PC-9 (cell line): Measurements from ENCODE around the gene GPR151. TPM values are rescaled to one million over a fixed set of nuclear protein-coding genes. Genes with fewer than 3 reads are reported as not detected.

Source experiments
- BruUV-seq: library from RNA; stranded (reverse); fragments of 400-500 nt; replicated peaks from 2 replicates; lab custom pipeline; 2021; lab: Mats Ljungman, UMichigan
- CTCF ChIA-PET: fragments of 300-600 bp; sonication (Branson Sonifier 250); formaldehyde crosslinking; loops from one replicate; lab custom pipeline; 2022; ENCODE audit warnings: antibody characterized with exemption; lab: Charles Lee
- POLR2A ChIA-PET: fragments of 300-600 bp; sonication (Branson Sonifier 250); formaldehyde crosslinking; loops from one replicate; lab custom pipeline; 2022; ENCODE audit warnings: antibody characterized with exemption; ENCODE audit not compliant: unreplicated experiment; lab: Charles Lee
- DNase-seq, 2 experiments: peaks; one replicate each; pipeline versions ENCODE4 v3.0.0 to v3.0.0-alpha.2; 2015 to 2022; ENCODE audit warnings: mixed read lengths in 1 of 2
- H2AFZ ChIP-seq: fragments of 200-600 bp; sonication (generic); 2 replicates; pipeline ENCODE4 v1.8.1; 2017; ENCODE audit warnings: antibody characterized with exemption
- H3F3A ChIP-seq: fragments of 200-600 bp; sonication (generic); 2 replicates; pipeline ENCODE4 v1.8.1; 2017; ENCODE audit warnings: antibody characterized with exemption, mild to moderate bottlenecking, low read depth; ENCODE audit not compliant: insufficient read depth
- H3K27ac ChIP-seq: fragments of 200-600 bp; sonication (generic); 2 replicates; pipeline ENCODE4 v1.6.1; 2016; ENCODE audit warnings: mixed run types
- H3K27me3 ChIP-seq: fragments of 200-600 bp; sonication (generic); 2 replicates; pipeline ENCODE4 v1.6.1; 2016; ENCODE audit warnings: low read depth, mixed run types; ENCODE audit not compliant: insufficient read depth
- H3K36me3 ChIP-seq: fragments of 200-600 bp; sonication (generic); 2 replicates; pipeline ENCODE4 v1.6.1; 2016; ENCODE audit warnings: low read depth, mixed run types
- H3K4me1 ChIP-seq: fragments of 200-600 bp; sonication (generic); replicated peaks from 2 replicates; pipeline ENCODE4 v1.6.1; 2016; ENCODE audit warnings: mixed run types; ENCODE audit not compliant: insufficient read depth
- H3K4me2 ChIP-seq: fragments of 200-600 bp; sonication (generic); 2 replicates; pipeline ENCODE4 v1.6.1; 2017; ENCODE audit warnings: mixed run types
- H3K4me3 ChIP-seq: fragments of 200-600 bp; sonication (generic); 2 replicates; pipeline ENCODE4 v1.6.1; 2016; ENCODE audit warnings: mixed run types
- H3K79me2 ChIP-seq: fragments of 200-600 bp; sonication (generic); 2 replicates; pipeline ENCODE4 v1.6.1; 2017; ENCODE audit warnings: low read depth, mixed run types
- H3K9me2 ChIP-seq: fragments of 200-600 bp; sonication (generic); 2 replicates; pipeline ENCODE4 v1.8.1; 2017; ENCODE audit warnings: mild to moderate bottlenecking; ENCODE audit not compliant: insufficient read depth
- H3K9me3 ChIP-seq: fragments of 200-600 bp; sonication (generic); 2 replicates; pipeline ENCODE4 v1.8.1; 2016; ENCODE audit warnings: low read depth; ENCODE audit not compliant: insufficient read depth
- H4K20me1 ChIP-seq: fragments of 200-600 bp; sonication (generic); 2 replicates; pipeline ENCODE4 v1.8.1; 2017; ENCODE audit not compliant: insufficient read depth
- EZH2 ChIP-seq: fragments of 200-600 bp; sonication (generic); IDR thresholded peaks from 2 replicates; pipeline ENCODE4 v1.8.0; 2017; ENCODE audit warnings: antibody characterized with exemption, low read depth
- intact Hi-C: fragments of 100-400 bp; cut with micrococcal nuclease; formaldehyde crosslinking; loops from one replicate; pipeline ENCODE4 v1.10.0; 2022; ENCODE audit not compliant: unreplicated experiment
- total RNA-seq: library from RNA; stranded (reverse); gene quantifications from 2 replicates; pipeline ENCODE4 v1.2.3, GENCODE V29; 2021
- TF ChIP-seq, protein P1 (sequence below): fragments of 200-600 bp; sonication (generic); conservative IDR thresholded peaks from 2 replicates; pipeline ENCODE4 v1.6.1; 2017; ENCODE audit warnings: mixed run types, antibody characterized with exemption, mild to moderate bottlenecking, moderate library complexity

GPR151 gene
- total RNA-seq, 1 experiment from 2014 or later = not detected

- Histone ChIP-seq H3K36me3 (no peaks in the 10 kb centered on the region), H3K4me1 (no peaks in the 10 kb centered on the region), H3K9me3 (no peaks in the 10 kb centered on the region), H2AFZ (no peak overlapping the region), H3K4me3 (no peak overlapping the region), H3K4me2 (no peak overlapping the region), H3K27me3 (peaks cover 17% of the 10 kb centered on the region), H3K27ac (no peak overlapping the region), H3K79me2 (no peaks in the 10 kb centered on the region), H4K20me1 (no peaks in the 10 kb centered on the region), H3F3A (no peaks in the 10 kb centered on the region), H3K9me2 (no peaks in the 10 kb centered on the region)
- CTCF ChIA-PET = no interaction called here
- no TSS peak for BruUV-seq
- no peak for DNase-seq
- intact Hi-C loops = no loop called here
- POLR2A ChIA-PET = no interaction called here
- TF ChIP-seq, protein P1, sequence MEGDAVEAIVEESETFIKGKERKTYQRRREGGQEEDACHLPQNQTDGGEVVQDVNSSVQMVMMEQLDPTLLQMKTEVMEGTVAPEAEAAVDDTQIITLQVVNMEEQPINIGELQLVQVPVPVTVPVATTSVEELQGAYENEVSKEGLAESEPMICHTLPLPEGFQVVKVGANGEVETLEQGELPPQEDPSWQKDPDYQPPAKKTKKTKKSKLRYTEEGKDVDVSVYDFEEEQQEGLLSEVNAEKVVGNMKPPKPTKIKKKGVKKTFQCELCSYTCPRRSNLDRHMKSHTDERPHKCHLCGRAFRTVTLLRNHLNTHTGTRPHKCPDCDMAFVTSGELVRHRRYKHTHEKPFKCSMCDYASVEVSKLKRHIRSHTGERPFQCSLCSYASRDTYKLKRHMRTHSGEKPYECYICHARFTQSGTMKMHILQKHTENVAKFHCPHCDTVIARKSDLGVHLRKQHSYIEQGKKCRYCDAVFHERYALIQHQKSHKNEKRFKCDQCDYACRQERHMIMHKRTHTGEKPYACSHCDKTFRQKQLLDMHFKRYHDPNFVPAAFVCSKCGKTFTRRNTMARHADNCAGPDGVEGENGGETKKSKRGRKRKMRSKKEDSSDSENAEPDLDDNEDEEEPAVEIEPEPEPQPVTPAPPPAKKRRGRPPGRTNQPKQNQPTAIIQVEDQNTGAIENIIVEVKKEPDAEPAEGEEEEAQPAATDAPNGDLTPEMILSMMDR = no peak
- no peak for TF ChIP-seq EZH2
These were observed 33.6 kb upstream of the GPR151 start for GRCh38 chr5:146549615-146550014.

GRCh38 chr5:146548781-146549449, 32.9 kb upstream of the GPR151 start:
- Histone ChIP-seq H3K27ac (no peak overlapping the region), H3F3A (no peaks in the 10 kb centered on the region), H3K9me3 (no peaks in the 10 kb centered on the region), H3K27me3 (peaks cover 17% of the 10 kb centered on the region), H3K36me3 (no peaks in the 10 kb centered on the region), H3K4me2 (no peak overlapping the region), H3K4me3 (no peak overlapping the region), H3K9me2 (no peaks in the 10 kb centered on the region), H2AFZ (no peak overlapping the region), H3K4me1 (no peaks in the 10 kb centered on the region), H3K79me2 (no peaks in the 10 kb centered on the region), H4K20me1 (no peaks in the 10 kb centered on the region)
- CTCF ChIA-PET = no interaction called here
- POLR2A ChIA-PET = no interaction called here
- BruUV-seq = no TSS peak
- TF ChIP-seq EZH2 = no peak
- TF ChIP-seq, protein P1 = no peak
- intact Hi-C loops = no loop called here
- DNase-seq = no peak

GRCh38 chr5:146544232-146544631, 28.2 kb upstream of the GPR151 start:
- no peak for TF ChIP-seq EZH2
- TF ChIP-seq, protein P1 = no peak
- no peak for DNase-seq
- POLR2A ChIA-PET = no interaction called here
- H4K20me1 ChIP-seq = no peaks in the 10 kb centered on the region
- no peaks in the 10 kb centered on the region for H3K9me3 ChIP-seq
- no peak overlapping the region for H3K4me3 ChIP-seq
- H3K4me1 ChIP-seq = no peaks in the 10 kb centered on the region
- BruUV-seq = no TSS peak
- no peak overlapping the region for H3K27ac ChIP-seq
- no peak overlapping the region for H3K4me2 ChIP-seq
- H2AFZ ChIP-seq = no peak overlapping the region
- CTCF ChIA-PET = no interaction called here
- H3K79me2 ChIP-seq = no peaks in the 10 kb centered on the region
- H3F3A ChIP-seq = no peaks in the 10 kb centered on the region
- H3K9me2 ChIP-seq = no peaks in the 10 kb centered on the region
- no peaks in the 10 kb centered on the region for H3K36me3 ChIP-seq
- intact Hi-C loops = loop anchor here (5.0 kb wide), 1 partner anchor 1033 kb away; no protein-coding TSS in a partner anchor
- H3K27me3 ChIP-seq = 0 out of 2 replicates have a peak, but pooled peaks cover 3% of the 10 kb centered on the region
